ENCODE results near the gene DPF3. TPM values are rescaled to one million over a fixed set of nuclear protein-coding genes. Genes with fewer than 3 reads are reported as not detected.

The DPF3 gene
- polyA plus RNA-seq, 2 donors: 0.16 to 0.37 TPM

- Histone ChIP-seq H3K9me3 (ENCODE audit: control insufficient read depth in 2 of 2, insufficient read depth in 1 of 2, low read depth in 1 of 2, low read length in 1 of 2) (no peaks in the 10 kb centered on the region), H3K4me1 (ENCODE audit: control insufficient read depth in 2 of 2, insufficient read depth in 2 of 2, low read length in 1 of 2) (no peaks in the 10 kb centered on the region), H3K27ac (ENCODE audit: low read depth in 2 of 2, low read length in 1 of 2) (no peak overlapping the region), H3K27me3 (ENCODE audit: control insufficient read depth in 1 of 2, insufficient read depth in 2 of 2, low read length in 2 of 2) (no peaks in the 10 kb centered on the region), H3K4me3 (ENCODE audit: low read depth in 1 of 2, low read length in 2 of 2) (no peak overlapping the region), H3K36me3 (ENCODE audit: control insufficient read depth in 2 of 2, insufficient read depth in 2 of 2, low read length in 1 of 2) (no peaks in the 10 kb centered on the region)
- WGBS, 2 donors: 82 to 84% methylated on average over 12 of the region's 12 CpGs
Measured at GRCh38 chr14:72708222-72708621, 185.7 kb downstream of the DPF3 start.

- WGBS, 2 donors: 88 to 92% methylated on average over 2 of the region's 2 CpGs
- no peaks in the 10 kb centered on the region for H3K36me3 ChIP-seq (ENCODE audit: control insufficient read depth in 2 of 2, insufficient read depth in 2 of 2, low read length in 1 of 2)
- no peaks in the 10 kb centered on the region for H3K27me3 ChIP-seq (ENCODE audit: control insufficient read depth in 1 of 2, insufficient read depth in 2 of 2, low read length in 2 of 2)
- no peaks in the 10 kb centered on the region for H3K4me1 ChIP-seq (ENCODE audit: control insufficient read depth in 2 of 2, insufficient read depth in 2 of 2, low read length in 1 of 2)
- no peak overlapping the region for H3K4me3 ChIP-seq (ENCODE audit: low read depth in 1 of 2, low read length in 2 of 2)
- H3K9me3 ChIP-seq (ENCODE audit: control insufficient read depth in 2 of 2, insufficient read depth in 1 of 2, low read depth in 1 of 2, low read length in 1 of 2): no peaks in the 10 kb centered on the region
- no peak overlapping the region for H3K27ac ChIP-seq (ENCODE audit: low read depth in 2 of 2, low read length in 1 of 2)
Measured at GRCh38 chr14:72706485-72706884, 187.4 kb downstream of the DPF3 start.

- H3K36me3 ChIP-seq (ENCODE audit: control insufficient read depth in 2 of 2, insufficient read depth in 2 of 2, low read length in 1 of 2): no peaks in the 10 kb centered on the region
- H3K4me1 ChIP-seq (ENCODE audit: control insufficient read depth in 2 of 2, insufficient read depth in 2 of 2, low read length in 1 of 2): peaks cover 0 to 2% of the 10 kb centered on the region in 2 donors
- H3K27me3 ChIP-seq (ENCODE audit: control insufficient read depth in 1 of 2, insufficient read depth in 2 of 2, low read length in 2 of 2): no peaks in the 10 kb centered on the region
- 64 to 68% methylated on average over 3 of the region's 3 CpGs for WGBS, 2 donors
- no peaks in the 10 kb centered on the region for H3K9me3 ChIP-seq (ENCODE audit: control insufficient read depth in 2 of 2, insufficient read depth in 1 of 2, low read depth in 1 of 2, low read length in 1 of 2)
- no peak overlapping the region for H3K27ac ChIP-seq (ENCODE audit: low read depth in 2 of 2, low read length in 1 of 2)
- no peak overlapping the region for H3K4me3 ChIP-seq (ENCODE audit: low read depth in 1 of 2, low read length in 2 of 2)
Measured at GRCh38 chr14:72704502-72704901, 189.4 kb downstream of the DPF3 start.

GRCh38 chr14:72701605-72702004 lies 192.3 kb downstream of the DPF3 start:
- Histone ChIP-seq H3K27me3 (ENCODE audit: control insufficient read depth in 1 of 2, insufficient read depth in 2 of 2, low read length in 2 of 2) (no peaks in the 10 kb centered on the region), H3K9me3 (ENCODE audit: control insufficient read depth in 2 of 2, insufficient read depth in 1 of 2, low read depth in 1 of 2, low read length in 1 of 2) (peaks cover 0 to 2% of the 10 kb centered on the region in 2 donors), H3K36me3 (ENCODE audit: control insufficient read depth in 2 of 2, insufficient read depth in 2 of 2, low read length in 1 of 2) (no peaks in the 10 kb centered on the region), H3K4me3 (ENCODE audit: low read depth in 1 of 2, low read length in 2 of 2) (no peak overlapping the region), H3K4me1 (ENCODE audit: control insufficient read depth in 2 of 2, insufficient read depth in 2 of 2, low read length in 1 of 2) (peaks cover 0 to 2% of the 10 kb centered on the region in 2 donors), H3K27ac (ENCODE audit: low read depth in 2 of 2, low read length in 1 of 2) (no peak overlapping the region)
- 55 to 61% methylated on average over 7 of the region's 7 CpGs for WGBS, 2 donors

GRCh38 chr14:72701237-72701565 lies 192.7 kb downstream of the DPF3 start:
- H3K27me3 ChIP-seq (ENCODE audit: control insufficient read depth in 1 of 2, insufficient read depth in 2 of 2, low read length in 2 of 2): no peaks in the 10 kb centered on the region
- H3K9me3 ChIP-seq (ENCODE audit: control insufficient read depth in 2 of 2, insufficient read depth in 1 of 2, low read depth in 1 of 2, low read length in 1 of 2): peaks cover 0 to 2% of the 10 kb centered on the region in 2 donors
- no peak overlapping the region for H3K4me3 ChIP-seq (ENCODE audit: low read depth in 1 of 2, low read length in 2 of 2)
- no peak overlapping the region for H3K27ac ChIP-seq (ENCODE audit: low read depth in 2 of 2, low read length in 1 of 2)
- H3K36me3 ChIP-seq (ENCODE audit: control insufficient read depth in 2 of 2, insufficient read depth in 2 of 2, low read length in 1 of 2): no peaks in the 10 kb centered on the region
- H3K4me1 ChIP-seq (ENCODE audit: control insufficient read depth in 2 of 2, insufficient read depth in 2 of 2, low read length in 1 of 2): peaks cover 0 to 2% of the 10 kb centered on the region in 2 donors
- WGBS, 2 donors: 50 to 68% methylated on average over 7 of the region's 7 CpGs

- H3K36me3 ChIP-seq (ENCODE audit: control insufficient read depth in 2 of 2, insufficient read depth in 2 of 2, low read length in 1 of 2): no peaks in the 10 kb centered on the region
- no peak overlapping the region for H3K27ac ChIP-seq (ENCODE audit: low read depth in 2 of 2, low read length in 1 of 2)
- peaks cover 0 to 2% of the 10 kb centered on the region in 2 donors for H3K9me3 ChIP-seq (ENCODE audit: control insufficient read depth in 2 of 2, insufficient read depth in 1 of 2, low read depth in 1 of 2, low read length in 1 of 2)
- no peaks in the 10 kb centered on the region for H3K27me3 ChIP-seq (ENCODE audit: control insufficient read depth in 1 of 2, insufficient read depth in 2 of 2, low read length in 2 of 2)
- no peak overlapping the region for H3K4me3 ChIP-seq (ENCODE audit: low read depth in 1 of 2, low read length in 2 of 2)
- WGBS, 2 donors: 83% methylated on average over 12 of the region's 12 CpGs
- peaks cover 0 to 2% of the 10 kb centered on the region in 2 donors for H3K4me1 ChIP-seq (ENCODE audit: control insufficient read depth in 2 of 2, insufficient read depth in 2 of 2, low read length in 1 of 2)
Measured at GRCh38 chr14:72700338-72701236, 193.3 kb downstream of the DPF3 start.

GRCh38 chr14:72699852-72700257 lies 194.0 kb downstream of the DPF3 start:
- no peak overlapping the region for H3K27ac ChIP-seq (ENCODE audit: low read depth in 2 of 2, low read length in 1 of 2)
- H3K27me3 ChIP-seq (ENCODE audit: control insufficient read depth in 1 of 2, insufficient read depth in 2 of 2, low read length in 2 of 2): no peaks in the 10 kb centered on the region
- H3K9me3 ChIP-seq (ENCODE audit: control insufficient read depth in 2 of 2, insufficient read depth in 1 of 2, low read depth in 1 of 2, low read length in 1 of 2): peaks cover 0 to 2% of the 10 kb centered on the region in 2 donors
- H3K4me1 ChIP-seq (ENCODE audit: control insufficient read depth in 2 of 2, insufficient read depth in 2 of 2, low read length in 1 of 2): peaks cover 0 to 2% of the 10 kb centered on the region in 2 donors
- 25 to 33% methylated on average over 3 of the region's 3 CpGs for WGBS, 2 donors
- no peaks in the 10 kb centered on the region for H3K36me3 ChIP-seq (ENCODE audit: control insufficient read depth in 2 of 2, insufficient read depth in 2 of 2, low read length in 1 of 2)
- H3K4me3 ChIP-seq (ENCODE audit: low read depth in 1 of 2, low read length in 2 of 2): no peak overlapping the region

- peaks cover 0 to 2% of the 10 kb centered on the region in 2 donors for H3K4me1 ChIP-seq (ENCODE audit: control insufficient read depth in 2 of 2, insufficient read depth in 2 of 2, low read length in 1 of 2)
- H3K27me3 ChIP-seq (ENCODE audit: control insufficient read depth in 1 of 2, insufficient read depth in 2 of 2, low read length in 2 of 2): no peaks in the 10 kb centered on the region
- H3K27ac ChIP-seq (ENCODE audit: low read depth in 2 of 2, low read length in 1 of 2): no peak overlapping the region
- peaks cover 0 to 2% of the 10 kb centered on the region in 2 donors for H3K9me3 ChIP-seq (ENCODE audit: control insufficient read depth in 2 of 2, insufficient read depth in 1 of 2, low read depth in 1 of 2, low read length in 1 of 2)
- no peak overlapping the region for H3K4me3 ChIP-seq (ENCODE audit: low read depth in 1 of 2, low read length in 2 of 2)
- H3K36me3 ChIP-seq (ENCODE audit: control insufficient read depth in 2 of 2, insufficient read depth in 2 of 2, low read length in 1 of 2): no peaks in the 10 kb centered on the region
- WGBS, 2 donors: 71 to 82% methylated on average over 4 of the region's 4 CpGs
Measured at GRCh38 chr14:72699443-72699842, 194.5 kb downstream of the DPF3 start.

- peaks cover 0 to 2% of the 10 kb centered on the region in 2 donors for H3K9me3 ChIP-seq (ENCODE audit: control insufficient read depth in 2 of 2, insufficient read depth in 1 of 2, low read depth in 1 of 2, low read length in 1 of 2)
- H3K27ac ChIP-seq (ENCODE audit: low read depth in 2 of 2, low read length in 1 of 2): no peak overlapping the region
- WGBS, 2 donors: 40 to 45% methylated on average over 3 of the region's 3 CpGs
- no peaks in the 10 kb centered on the region for H3K36me3 ChIP-seq (ENCODE audit: control insufficient read depth in 2 of 2, insufficient read depth in 2 of 2, low read length in 1 of 2)
- no peak overlapping the region for H3K4me3 ChIP-seq (ENCODE audit: low read depth in 1 of 2, low read length in 2 of 2)
- H3K27me3 ChIP-seq (ENCODE audit: control insufficient read depth in 1 of 2, insufficient read depth in 2 of 2, low read length in 2 of 2): no peaks in the 10 kb centered on the region
- no peaks in the 10 kb centered on the region for H3K4me1 ChIP-seq (ENCODE audit: control insufficient read depth in 2 of 2, insufficient read depth in 2 of 2, low read length in 1 of 2)
Measured at GRCh38 chr14:72692696-72693095, 201.2 kb downstream of the DPF3 start.

- Histone ChIP-seq H3K9me3 (ENCODE audit: control insufficient read depth in 2 of 2, insufficient read depth in 1 of 2, low read depth in 1 of 2, low read length in 1 of 2) (no peaks in the 10 kb centered on the region), H3K4me1 (ENCODE audit: control insufficient read depth in 2 of 2, insufficient read depth in 2 of 2, low read length in 1 of 2) (no peaks in the 10 kb centered on the region), H3K27me3 (ENCODE audit: control insufficient read depth in 1 of 2, insufficient read depth in 2 of 2, low read length in 2 of 2) (no peaks in the 10 kb centered on the region), H3K36me3 (ENCODE audit: control insufficient read depth in 2 of 2, insufficient read depth in 2 of 2, low read length in 1 of 2) (no peaks in the 10 kb centered on the region), H3K4me3 (ENCODE audit: low read depth in 1 of 2, low read length in 2 of 2) (no peak overlapping the region), H3K27ac (ENCODE audit: low read depth in 2 of 2, low read length in 1 of 2) (no peak overlapping the region)
- 92 to 94% methylated on average over 14 of the region's 14 CpGs for WGBS, 2 donors
Measured at GRCh38 chr14:72690324-72690723, 203.6 kb downstream of the DPF3 start.
